ENCODE measurements around the gene CCL19.
A peak's percentile ranks its signal among the peaks of the same experiment; 100 is the strongest.

Gene CCL19

DNA sequence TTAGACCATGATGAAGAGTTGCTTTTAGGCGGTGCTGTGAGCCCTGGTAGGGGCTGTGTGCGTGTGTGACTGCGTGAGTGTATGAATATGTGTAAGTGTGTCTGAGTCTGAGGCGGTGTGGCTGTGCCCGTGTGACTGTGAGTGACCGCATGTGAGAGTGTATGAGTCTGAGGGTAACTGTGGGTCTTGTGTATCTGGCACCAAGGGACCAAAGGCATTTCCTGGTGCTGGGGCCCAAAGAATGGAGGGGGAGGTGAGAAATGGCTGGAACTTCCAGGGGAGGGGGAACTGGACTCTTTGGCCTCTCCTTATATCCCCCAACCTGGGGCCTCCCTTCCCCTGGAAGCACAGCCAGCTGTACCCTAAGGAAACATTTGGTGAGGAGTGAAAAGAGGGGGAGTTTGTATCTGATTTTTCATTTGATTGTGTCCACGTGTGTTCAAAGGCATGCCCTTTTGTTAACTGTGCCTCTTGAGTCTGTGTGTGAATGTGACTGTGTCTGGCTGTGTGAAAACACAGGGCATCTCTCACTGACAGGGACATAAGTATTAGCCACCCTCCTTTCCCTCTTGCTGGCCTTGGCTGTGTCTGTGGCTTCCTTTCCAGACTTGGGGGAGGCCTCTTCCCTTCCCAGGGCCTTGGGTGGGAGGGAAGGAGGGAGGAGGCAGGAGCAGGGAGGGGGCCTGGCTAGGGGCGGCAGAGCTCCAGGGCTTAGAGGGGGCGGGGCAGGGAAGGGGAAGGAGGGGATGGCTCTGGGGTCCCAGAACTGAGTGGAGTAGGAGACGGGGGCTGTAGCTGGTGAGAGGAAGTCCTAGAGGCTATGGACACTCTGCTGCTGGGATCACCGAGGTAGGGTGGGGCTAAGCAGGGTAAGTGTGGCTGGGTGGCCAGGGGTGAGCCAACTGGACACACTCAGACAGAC is 37.7 kb downstream of the CCL19 start:
- Histone ChIP-seq H3K36me3 (ENCODE audit: control insufficient read depth in 5 of 5, insufficient read depth in 5 of 5, low read length in 5 of 5) (peaks cover 0 to 28% (median 18%) of the 10 kb centered on the region in 5 donors), H3K4me1 (ENCODE audit: control insufficient read depth in 5 of 5, insufficient read depth in 5 of 5, low read length in 5 of 5) (peaks cover 19 to 49% (median 44%) of the 10 kb centered on the region in 5 donors), H3K4me3 (ENCODE audit: low read depth in 1 of 5, low read length in 5 of 5) (peak overlapping the region in 3 of 5 donors; percentile 22 to 74 (median 71)), H3K27me3 (ENCODE audit: control insufficient read depth in 5 of 5, insufficient read depth in 4 of 5, low read length in 5 of 5) (no peaks in the 10 kb centered on the region), H3K9me3 (ENCODE audit: control insufficient read depth in 5 of 5, low read length in 5 of 5) (no peaks in the 10 kb centered on the region), H3K9ac (ENCODE audit: low read length in 5 of 5) (peak overlapping the region in 3 of 5 donors; percentile 6 to 82 (median 17)), H3K27ac (ENCODE audit: low read depth, low read length) (peak overlapping the region; percentile 93)

DNA sequence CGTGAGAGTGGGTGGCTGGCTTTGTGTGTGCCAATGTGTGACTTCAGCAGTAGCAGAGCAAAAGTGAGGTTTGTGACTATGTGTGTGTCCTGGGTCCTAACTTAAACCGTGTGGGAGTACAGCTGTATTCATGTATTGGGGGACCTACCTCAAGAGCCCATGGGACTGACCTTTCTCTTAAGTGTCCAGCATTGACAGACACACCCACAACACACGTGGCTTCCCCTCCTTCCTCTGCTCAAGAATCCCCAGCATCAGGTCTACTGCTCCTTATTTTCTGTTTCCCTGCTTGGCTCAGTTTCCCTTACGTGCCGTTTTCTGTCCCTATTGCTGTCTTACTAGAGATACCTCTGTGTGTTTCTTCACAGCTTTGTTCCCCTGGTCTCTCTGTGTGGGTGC is 38.5 kb downstream of the CCL19 start:
- H3K27ac ChIP-seq (ENCODE audit: low read depth, low read length), result peak overlapping the region; percentile 93
- no peaks in the 10 kb centered on the region for H3K27me3 ChIP-seq (ENCODE audit: control insufficient read depth in 5 of 5, insufficient read depth in 4 of 5, low read length in 5 of 5)
- H3K9ac ChIP-seq (ENCODE audit: low read length in 5 of 5), result peak overlapping the region; percentile 17 to 82 (median 74)
- H3K4me3 ChIP-seq (ENCODE audit: low read depth in 1 of 5, low read length in 5 of 5), result peak overlapping the region; percentile 61 to 83 (median 71)
- H3K4me1 ChIP-seq (ENCODE audit: control insufficient read depth in 5 of 5, insufficient read depth in 5 of 5, low read length in 5 of 5), result peaks cover 19 to 56% (median 52%) of the 10 kb centered on the region in 5 donors
- peaks cover 0 to 31% (median 23%) of the 10 kb centered on the region in 5 donors for H3K36me3 ChIP-seq (ENCODE audit: control insufficient read depth in 5 of 5, insufficient read depth in 5 of 5, low read length in 5 of 5)
- no peaks in the 10 kb centered on the region for H3K9me3 ChIP-seq (ENCODE audit: control insufficient read depth in 5 of 5, low read length in 5 of 5)

DNA sequence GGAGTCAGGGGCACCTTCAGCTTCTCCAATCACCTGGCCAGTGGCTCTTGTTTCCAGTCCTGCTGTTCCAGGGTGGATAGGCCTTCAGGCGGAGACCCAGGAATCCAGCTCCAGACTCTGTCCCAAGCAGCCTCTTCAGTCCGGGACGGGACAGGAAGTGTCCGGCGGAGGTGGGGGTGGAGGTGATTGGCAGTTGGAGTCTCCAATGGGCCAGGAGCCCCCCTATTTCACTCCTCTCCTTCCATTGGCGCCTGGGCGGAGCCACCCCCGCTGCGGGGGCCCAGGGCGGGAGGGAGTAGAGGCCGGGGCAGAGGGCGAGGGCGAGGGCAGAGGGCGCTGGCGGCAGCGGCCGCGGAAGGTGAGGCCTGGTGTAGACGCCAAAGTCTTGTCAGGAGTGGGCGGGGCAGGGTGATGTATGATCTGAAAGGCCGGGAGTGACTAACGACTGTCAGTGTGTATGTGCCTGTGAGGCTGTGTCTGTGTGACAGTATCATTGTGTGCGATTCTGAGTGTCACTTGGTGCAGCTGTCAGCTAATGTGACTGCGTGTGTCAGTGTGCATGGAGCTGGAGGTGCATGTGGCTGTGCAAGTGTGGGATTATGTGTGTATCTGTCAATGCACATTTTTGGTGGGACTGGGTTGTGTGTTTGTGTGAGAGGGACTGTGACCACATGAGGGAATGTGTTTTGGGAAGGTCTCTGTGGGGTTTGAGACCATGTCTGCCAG is 39.0 kb downstream of the CCL19 start, which contains the start of gene IL11RA:
Gene IL11RA (plus strand): TSS at position 310 of the 726 bp plus-strand sequence. CDS start 3,033 bp downstream, outside the sequence.
- Histone ChIP-seq H3K27me3 (ENCODE audit: control insufficient read depth in 5 of 5, insufficient read depth in 4 of 5, low read length in 5 of 5) (no peaks in the 10 kb centered on the region), H3K36me3 (ENCODE audit: control insufficient read depth in 5 of 5, insufficient read depth in 5 of 5, low read length in 5 of 5) (peaks cover 0 to 26% (median 22%) of the 10 kb centered on the region in 5 donors), H3K4me1 (ENCODE audit: control insufficient read depth in 5 of 5, insufficient read depth in 5 of 5, low read length in 5 of 5) (peaks cover 24 to 61% (median 58%) of the 10 kb centered on the region in 5 donors), H3K9ac (ENCODE audit: low read length in 5 of 5) (peak within 1 kb of the TSS; percentile 17 to 82 (median 74)), H3K4me3 (ENCODE audit: low read depth in 1 of 5, low read length in 5 of 5) (peak within 1 kb of the TSS; percentile 61 to 83 (median 71)), H3K27ac (ENCODE audit: low read depth, low read length) (peak within 1 kb of the TSS; percentile 93), H3K9me3 (ENCODE audit: control insufficient read depth in 5 of 5, low read length in 5 of 5) (no peaks in the 10 kb centered on the region)

DNA sequence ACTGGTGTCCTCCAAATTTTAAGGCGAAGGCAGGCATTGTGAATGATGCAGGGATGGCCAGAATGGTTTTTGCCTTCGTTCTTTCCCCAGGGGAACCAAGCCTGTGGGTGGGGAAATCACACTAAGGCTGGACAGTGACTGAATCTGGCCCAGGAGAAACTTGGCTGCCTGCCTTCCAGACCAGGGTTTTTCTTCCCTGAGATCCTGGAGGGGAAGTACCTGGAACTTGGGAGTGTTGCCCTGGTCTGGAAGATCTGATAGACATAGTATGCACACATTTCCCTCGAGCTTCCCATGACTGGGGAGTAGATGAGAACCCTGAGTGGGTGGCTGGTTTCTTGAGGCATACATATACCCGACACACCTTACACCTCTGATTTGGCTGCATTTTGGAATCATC is 39.8 kb downstream of the CCL19 start:
- H3K36me3 ChIP-seq (ENCODE audit: control insufficient read depth in 5 of 5, insufficient read depth in 5 of 5, low read length in 5 of 5), result peaks cover 0 to 24% (median 22%) of the 10 kb centered on the region in 5 donors
- H3K9me3 ChIP-seq (ENCODE audit: control insufficient read depth in 5 of 5, low read length in 5 of 5), result no peaks in the 10 kb centered on the region
- H3K27me3 ChIP-seq (ENCODE audit: control insufficient read depth in 5 of 5, insufficient read depth in 4 of 5, low read length in 5 of 5), result no peaks in the 10 kb centered on the region
- peak overlapping the region; percentile 93 for H3K27ac ChIP-seq (ENCODE audit: low read depth, low read length)
- H3K4me1 ChIP-seq (ENCODE audit: control insufficient read depth in 5 of 5, insufficient read depth in 5 of 5, low read length in 5 of 5), result peaks cover 24 to 67% (median 65%) of the 10 kb centered on the region in 5 donors
- peak overlapping the region; percentile 17 to 82 (median 56) for H3K9ac ChIP-seq (ENCODE audit: low read length in 5 of 5)
- peak overlapping the region; percentile 61 to 83 (median 71) for H3K4me3 ChIP-seq (ENCODE audit: low read depth in 1 of 5, low read length in 5 of 5)

DNA sequence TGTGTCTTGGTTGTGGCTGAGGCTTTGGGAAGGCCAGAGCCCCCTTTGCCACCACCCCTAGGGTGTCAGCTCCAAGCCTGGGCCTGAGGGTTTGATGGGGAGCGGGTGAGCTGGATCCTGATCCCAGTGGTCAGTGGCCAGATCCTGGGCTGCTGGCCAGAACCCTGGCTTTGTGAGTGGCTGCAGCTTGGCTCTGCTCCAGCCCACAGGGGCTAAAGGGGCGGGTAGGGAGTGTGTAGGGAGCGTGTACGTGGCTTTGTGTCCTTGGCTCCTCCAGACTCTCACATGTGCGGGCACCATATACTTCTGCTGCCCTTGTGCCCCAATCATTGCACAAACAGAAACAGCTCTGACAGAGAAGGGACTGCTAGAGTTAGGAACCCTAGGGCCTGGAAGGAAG is 40.3 kb downstream of the CCL19 start:
- peaks cover 27 to 72% (median 70%) of the 10 kb centered on the region in 5 donors for H3K4me1 ChIP-seq (ENCODE audit: control insufficient read depth in 5 of 5, insufficient read depth in 5 of 5, low read length in 5 of 5)
- H3K9ac ChIP-seq (ENCODE audit: low read length in 5 of 5), result peak overlapping the region in 2 of 5 donors; percentile 8 to 17
- H3K27ac ChIP-seq (ENCODE audit: low read depth, low read length), result peak overlapping the region; percentile 93
- H3K4me3 ChIP-seq (ENCODE audit: low read depth in 1 of 5, low read length in 5 of 5), result peak overlapping the region in 1 of 5 donors; percentile 0
- peaks cover 0 to 24% (median 22%) of the 10 kb centered on the region in 5 donors for H3K36me3 ChIP-seq (ENCODE audit: control insufficient read depth in 5 of 5, insufficient read depth in 5 of 5, low read length in 5 of 5)
- H3K27me3 ChIP-seq (ENCODE audit: control insufficient read depth in 5 of 5, insufficient read depth in 4 of 5, low read length in 5 of 5), result no peaks in the 10 kb centered on the region
- H3K9me3 ChIP-seq (ENCODE audit: control insufficient read depth in 5 of 5, low read length in 5 of 5), result no peaks in the 10 kb centered on the region

DNA sequence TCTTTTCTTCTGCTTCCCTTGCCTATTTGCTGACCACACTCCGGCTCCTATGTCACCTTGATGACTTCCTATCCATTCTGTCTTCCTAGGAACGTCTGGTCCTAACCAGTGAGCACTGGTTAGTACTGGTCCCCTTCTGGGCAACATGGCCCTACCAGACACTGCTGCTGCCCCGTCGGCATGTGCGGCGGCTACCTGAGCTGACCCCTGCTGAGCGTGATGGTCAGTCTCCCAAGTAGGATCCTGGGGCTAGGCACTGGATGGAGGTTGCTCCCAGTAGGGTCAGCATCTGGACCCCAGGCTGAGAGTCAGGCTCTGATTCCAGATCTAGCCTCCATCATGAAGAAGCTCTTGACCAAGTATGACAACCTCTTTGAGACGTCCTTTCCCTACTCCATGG is 42.4 kb downstream of the CCL19 start:
- Histone ChIP-seq H3K9me3 (ENCODE audit: control insufficient read depth in 5 of 5, low read length in 5 of 5) (no peaks in the 10 kb centered on the region), H3K9ac (ENCODE audit: low read length in 5 of 5) (no peak overlapping the region), H3K36me3 (ENCODE audit: control insufficient read depth in 5 of 5, insufficient read depth in 5 of 5, low read length in 5 of 5) (peaks cover 0 to 24% (median 22%) of the 10 kb centered on the region in 5 donors), H3K4me3 (ENCODE audit: low read depth in 1 of 5, low read length in 5 of 5) (no peak overlapping the region), H3K27ac (ENCODE audit: low read depth, low read length) (no peak overlapping the region), H3K4me1 (ENCODE audit: control insufficient read depth in 5 of 5, insufficient read depth in 5 of 5, low read length in 5 of 5) (peaks cover 23 to 60% (median 52%) of the 10 kb centered on the region in 5 donors), H3K27me3 (ENCODE audit: control insufficient read depth in 5 of 5, insufficient read depth in 4 of 5, low read length in 5 of 5) (no peaks in the 10 kb centered on the region)

DNA sequence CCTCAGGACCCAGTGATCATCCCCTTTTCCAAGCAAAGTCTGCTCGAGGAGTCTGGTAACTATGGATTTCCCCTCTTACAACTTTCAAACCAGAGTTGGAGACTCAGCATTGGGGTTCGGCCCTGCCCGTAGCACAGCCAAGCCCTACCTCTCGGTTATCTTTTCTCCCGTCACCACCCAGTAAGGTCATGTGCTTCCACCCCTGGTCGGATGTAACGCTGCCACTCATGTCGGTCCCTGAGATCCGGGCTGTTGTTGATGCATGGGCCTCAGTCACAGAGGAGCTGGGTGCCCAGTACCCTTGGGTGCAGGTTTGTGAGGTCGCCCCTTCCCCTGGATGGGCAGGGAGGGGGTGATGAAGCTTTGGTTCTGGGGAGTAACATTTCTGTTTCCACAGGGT is 43.4 kb downstream of the CCL19 start:
- peak overlapping the region; percentile 81 to 94 (median 89) for H3K4me3 ChIP-seq (ENCODE audit: low read depth in 1 of 5, low read length in 5 of 5)
- H3K36me3 ChIP-seq (ENCODE audit: control insufficient read depth in 5 of 5, insufficient read depth in 5 of 5, low read length in 5 of 5), result peaks cover 0 to 24% (median 22%) of the 10 kb centered on the region in 5 donors
- H3K9me3 ChIP-seq (ENCODE audit: control insufficient read depth in 5 of 5, low read length in 5 of 5), result no peaks in the 10 kb centered on the region
- H3K9ac ChIP-seq (ENCODE audit: low read length in 5 of 5), result peak overlapping the region; percentile 33 to 93 (median 91)
- H3K27ac ChIP-seq (ENCODE audit: low read depth, low read length), result peak overlapping the region; percentile 76
- H3K4me1 ChIP-seq (ENCODE audit: control insufficient read depth in 5 of 5, insufficient read depth in 5 of 5, low read length in 5 of 5), result peaks cover 18 to 50% (median 41%) of the 10 kb centered on the region in 5 donors
- no peaks in the 10 kb centered on the region for H3K27me3 ChIP-seq (ENCODE audit: control insufficient read depth in 5 of 5, insufficient read depth in 4 of 5, low read length in 5 of 5)

DNA sequence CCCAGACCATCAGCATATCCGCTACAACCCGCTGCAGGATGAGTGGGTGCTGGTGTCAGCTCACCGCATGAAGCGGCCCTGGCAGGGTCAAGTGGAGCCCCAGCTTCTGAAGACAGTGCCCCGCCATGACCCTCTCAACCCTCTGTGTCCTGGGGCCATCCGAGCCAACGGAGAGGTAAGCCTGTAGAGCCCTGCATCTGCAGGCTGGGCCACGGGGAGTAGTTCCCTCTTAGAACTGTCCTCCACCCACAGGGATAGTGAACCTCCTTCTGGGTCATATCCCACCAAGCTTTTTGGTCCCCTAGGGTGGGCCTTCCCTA is 44.0 kb downstream of the CCL19 start:
- Histone ChIP-seq H3K9me3 (ENCODE audit: control insufficient read depth in 5 of 5, low read length in 5 of 5) (no peaks in the 10 kb centered on the region), H3K36me3 (ENCODE audit: control insufficient read depth in 5 of 5, insufficient read depth in 5 of 5, low read length in 5 of 5) (peaks cover 0 to 24% (median 22%) of the 10 kb centered on the region in 5 donors), H3K4me3 (ENCODE audit: low read depth in 1 of 5, low read length in 5 of 5) (peak overlapping the region; percentile 81 to 94 (median 89)), H3K4me1 (ENCODE audit: control insufficient read depth in 5 of 5, insufficient read depth in 5 of 5, low read length in 5 of 5) (peaks cover 12 to 44% (median 35%) of the 10 kb centered on the region in 5 donors), H3K9ac (ENCODE audit: low read length in 5 of 5) (peak overlapping the region; percentile 54 to 93 (median 91)), H3K27ac (ENCODE audit: low read depth, low read length) (peak overlapping the region; percentile 76), H3K27me3 (ENCODE audit: control insufficient read depth in 5 of 5, insufficient read depth in 4 of 5, low read length in 5 of 5) (no peaks in the 10 kb centered on the region)

DNA sequence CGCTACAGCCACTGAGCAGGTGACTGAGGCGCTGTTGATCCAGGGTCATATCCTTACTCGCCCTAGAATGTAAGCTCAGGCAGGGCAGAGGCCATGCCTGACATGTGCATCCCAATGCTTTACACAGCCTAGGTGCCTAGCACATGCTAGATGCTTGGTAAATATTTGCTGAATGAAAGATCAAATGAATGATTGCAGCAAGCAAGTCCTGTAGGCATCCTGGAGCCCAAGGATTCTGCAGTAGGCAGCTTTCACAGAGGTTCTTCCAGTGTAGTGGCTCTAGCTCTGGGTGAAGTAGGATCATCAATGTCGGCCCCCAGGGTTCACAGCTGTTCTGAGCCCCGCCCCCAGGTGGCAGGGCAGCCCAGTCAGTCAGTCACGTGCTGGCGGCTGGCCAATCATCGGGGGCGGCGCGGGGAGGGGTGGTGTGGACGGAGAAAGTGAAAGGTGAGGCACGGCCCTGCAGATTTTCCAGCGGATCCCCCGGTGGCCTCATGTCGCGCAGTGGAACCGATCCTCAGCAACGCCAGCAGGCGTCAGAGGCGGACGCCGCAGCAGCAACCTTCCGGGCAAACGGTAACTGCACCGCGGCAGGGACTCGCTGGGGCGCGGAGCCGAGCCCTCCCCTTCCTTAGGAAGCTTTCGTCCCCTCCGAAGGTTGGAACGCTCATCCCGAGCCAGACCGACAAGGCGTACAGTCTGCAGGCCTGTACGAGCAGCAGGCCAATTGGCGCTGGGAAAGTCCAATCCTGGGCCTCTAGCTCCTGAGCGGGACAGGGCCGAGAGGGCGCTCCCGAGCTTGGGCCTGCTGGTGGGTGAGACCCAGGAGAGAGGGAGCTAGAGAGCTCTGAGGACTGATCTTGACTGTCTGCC is 44.6 kb downstream of the CCL19 start, which contains the start of gene GALT:
Gene GALT (plus strand): TSS at position 465 of the 873 bp plus-strand sequence. CDS start 30 bp downstream, at position 495.
- H3K36me3 ChIP-seq (ENCODE audit: control insufficient read depth in 5 of 5, insufficient read depth in 5 of 5, low read length in 5 of 5), result peaks cover 0 to 24% (median 22%) of the 10 kb centered on the region in 5 donors
- no peaks in the 10 kb centered on the region for H3K9me3 ChIP-seq (ENCODE audit: control insufficient read depth in 5 of 5, low read length in 5 of 5)
- H3K9ac ChIP-seq (ENCODE audit: low read length in 5 of 5), result peak within 1 kb of the TSS; percentile 54 to 93 (median 91)
- peak within 1 kb of the TSS; percentile 81 to 94 (median 89) for H3K4me3 ChIP-seq (ENCODE audit: low read depth in 1 of 5, low read length in 5 of 5)
- no peaks in the 10 kb centered on the region for H3K27me3 ChIP-seq (ENCODE audit: control insufficient read depth in 5 of 5, insufficient read depth in 4 of 5, low read length in 5 of 5)
- H3K27ac ChIP-seq (ENCODE audit: low read depth, low read length), result peak within 1 kb of the TSS; percentile 76
- H3K4me1 ChIP-seq (ENCODE audit: control insufficient read depth in 5 of 5, insufficient read depth in 5 of 5, low read length in 5 of 5), result peaks cover 12 to 38% (median 30%) of the 10 kb centered on the region in 5 donors
